Stimulated activated naive CD8-positive, alpha-beta T cell treated with anti-CD3 and anti-CD28 coated beads, Interleukin-15, amount 100 ng/mL, for 72 hours (primary cell): Measurements from ENCODE around the gene TMCO4.

ENCODE experiments used
- ATAC-seq: fragments of 150-1000 bp; cut with Tn5 transposase; 2 replicates; pipeline ENCODE4 v1.10.0; 2021; ENCODE audit warnings: mild to moderate bottlenecking, moderate library complexity
- DNase-seq, 2 donors: peaks; one replicate each; pipeline ENCODE4 v3.0.0; 2021 to 2022
- H3K27ac Mint-ChIP-seq, 2 donors: one replicate each; pipeline ENCODE4 v1.8.0; 2022; ENCODE audit warnings: mild to moderate bottlenecking in 2 of 2, mixed read lengths in 2 of 2, moderate library complexity in 2 of 2
- H3K27me3 Mint-ChIP-seq: one replicate; pipeline ENCODE4 v1.8.0; 2022; ENCODE audit warnings: mixed read lengths
- H3K4me1 Mint-ChIP-seq: one replicate; pipeline ENCODE4 v1.8.0; 2022; ENCODE audit warnings: mild to moderate bottlenecking, mixed read lengths
- H3K4me3 Mint-ChIP-seq, 2 donors: one replicate each; pipeline ENCODE4 v1.8.0; 2022; ENCODE audit warnings: mild to moderate bottlenecking in 2 of 2, mixed read lengths in 2 of 2, moderate library complexity in 1 of 2
- H3K9me3 Mint-ChIP-seq, 2 donors: one replicate each; pipeline ENCODE4 v1.8.0; 2022; ENCODE audit warnings: mixed read lengths in 2 of 2

TMCO4 gene

DNA sequence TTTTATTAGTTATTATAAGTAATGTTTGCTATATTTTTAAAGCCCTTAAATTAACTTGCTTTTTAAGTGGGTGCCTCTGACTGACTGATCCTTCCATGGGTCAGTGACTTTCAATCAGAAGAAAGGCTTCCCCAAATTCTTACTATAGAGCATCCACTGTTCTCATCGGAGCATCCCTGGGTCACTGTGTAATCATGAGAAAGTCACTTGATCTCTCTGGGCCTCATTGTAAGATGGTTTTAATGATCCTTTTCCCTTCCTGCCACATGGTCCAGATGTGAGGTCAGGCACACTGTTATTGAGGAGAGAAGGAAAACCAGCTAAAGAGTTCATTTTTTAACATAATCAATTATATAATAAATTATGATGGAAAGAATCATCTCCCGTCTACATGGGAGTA lies 166.6 kb downstream of the TMCO4 start:
- DNase-seq, result no peak
- Mint-ChIP-seq H3K27ac (no peak overlapping the region), H3K27me3 (no peaks in the 10 kb centered on the region), H3K4me3 (no peak overlapping the region), H3K9me3 (no peaks in the 10 kb centered on the region), H3K4me1 (no peaks in the 10 kb centered on the region)
- no peak for ATAC-seq
